ENCODE results near the gene XPC. TPM values are rescaled to one million over a fixed set of nuclear protein-coding genes. Genes with fewer than 3 reads are reported as not detected.
"Not testable (repeated sequence)": the region's sequence is repeated elsewhere in the genome, so short reads cannot be mapped to it uniquely, and the experiment has no call there.

Gene XPC
- 31.8 TPM for total RNA-seq
- long read RNA-seq, transcript XPC-201 (16 exons, 3,832 nt): major isoform, 19 of 72 reads
- long read RNA-seq, partial matches to known transcripts: 37 of 72 reads
- long read RNA-seq, other reads (novel, unspliced or antisense): 16 of 72 reads

- peak; percentile 97 for DNase-seq
- H3K36me3 ChIP-seq: peaks cover 22% of the 10 kb centered on the region
- peak within 1 kb of the TSS; percentile 87 for H3K4me3 ChIP-seq
- TF ChIP-seq CTCF (IDR thresholded peaks at IDR 0.05): no peak
- H3K27ac ChIP-seq: peak within 1 kb of the TSS; percentile 99
- intact Hi-C loops (cut with DNase I): no loop called here
- peak; percentile 100 for ATAC-seq
- H3K9me3 ChIP-seq: no peaks in the 10 kb centered on the region
- peaks cover 48% of the 10 kb centered on the region for H3K4me1 ChIP-seq
- no peaks in the 10 kb centered on the region for H3K27me3 ChIP-seq (ENCODE audit: low read depth)
Measured at GRCh38 chr3:14178247-14179113, at the start of gene XPC, which contains the start of gene LSM3. Gene XPC (minus strand): TSS chr3:14178601. CDS start chr3:14178568, 33 bp downstream. Gene LSM3 (plus strand): TSS chr3:14178817. CDS start chr3:14178861, 44 bp downstream.

- no peaks in the 10 kb centered on the region for H3K27me3 ChIP-seq (ENCODE audit: low read depth)
- TF ChIP-seq CTCF (IDR thresholded peaks at IDR 0.05): no peak
- DNase-seq: no peak
- no peaks in the 10 kb centered on the region for H3K9me3 ChIP-seq
- H3K27ac ChIP-seq: no peak overlapping the region
- H3K4me1 ChIP-seq: peaks cover 35% of the 10 kb centered on the region
- peak in 1 of 2 donors; percentile 17 for ATAC-seq
- intact Hi-C loops (cut with DNase I): no loop called here
- H3K4me3 ChIP-seq: no peak overlapping the region
- no peaks in the 10 kb centered on the region for H3K36me3 ChIP-seq
Measured at GRCh38 chr3:14227856-14228255, 49.5 kb upstream of the XPC start.

DNA sequence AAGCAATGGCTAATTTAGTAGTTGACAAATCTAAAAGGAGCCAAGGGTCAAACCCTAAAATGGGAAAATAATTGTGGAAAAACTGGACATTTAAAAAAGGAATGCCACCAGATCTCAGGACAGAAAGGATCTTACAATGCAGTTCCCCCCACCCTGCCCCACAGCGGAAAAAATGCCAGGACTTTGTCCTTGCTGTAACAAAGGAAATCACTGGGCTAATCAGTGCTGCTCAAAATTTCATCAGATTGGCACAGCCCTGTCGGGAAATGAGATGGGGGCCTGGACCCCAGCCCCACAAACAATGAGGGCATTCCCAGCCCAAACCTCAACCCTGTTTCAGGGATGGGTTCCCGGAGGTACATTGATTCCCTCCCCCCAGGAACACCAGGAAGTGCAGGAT, 48.0 kb upstream of the XPC start:
- H3K27me3 ChIP-seq (ENCODE audit: low read depth); H3K4me3 ChIP-seq; H3K27ac ChIP-seq; H3K36me3 ChIP-seq; DNase-seq; H3K9me3 ChIP-seq; ATAC-seq; intact Hi-C loops (cut with DNase I): not testable (repeated sequence)
- peaks cover 28% of the 10 kb centered on the region for H3K4me1 ChIP-seq

GRCh38 chr3:14225421-14225820, 47.0 kb upstream of the XPC start:
- intact Hi-C loops (cut with DNase I): no loop called here
- H3K4me3 ChIP-seq: no peak overlapping the region
- ATAC-seq (peak; percentile 47 to 63), DNase-seq (no peak)
- H3K4me1 ChIP-seq: peaks cover 28% of the 10 kb centered on the region
- no peaks in the 10 kb centered on the region for H3K36me3 ChIP-seq
- H3K9me3 ChIP-seq: peaks cover 12% of the 10 kb centered on the region
- no peak for TF ChIP-seq CTCF (IDR thresholded peaks at IDR 0.05)
- no peaks in the 10 kb centered on the region for H3K27me3 ChIP-seq (ENCODE audit: low read depth)
- H3K27ac ChIP-seq: no peak overlapping the region

- Histone ChIP-seq H3K36me3 (no peaks in the 10 kb centered on the region), H3K27ac (no peak overlapping the region), H3K9me3 (peaks cover 12% of the 10 kb centered on the region), H3K4me3 (no peak overlapping the region), H3K4me1 (peaks cover 27% of the 10 kb centered on the region), H3K27me3 (ENCODE audit: low read depth) (no peaks in the 10 kb centered on the region)
- no peak for TF ChIP-seq CTCF (IDR thresholded peaks at IDR 0.05)
- ATAC-seq (no peak), DNase-seq (no peak)
- intact Hi-C loops (cut with DNase I): no loop called here
Measured at GRCh38 chr3:14224895-14225294, 46.5 kb upstream of the XPC start.

DNA sequence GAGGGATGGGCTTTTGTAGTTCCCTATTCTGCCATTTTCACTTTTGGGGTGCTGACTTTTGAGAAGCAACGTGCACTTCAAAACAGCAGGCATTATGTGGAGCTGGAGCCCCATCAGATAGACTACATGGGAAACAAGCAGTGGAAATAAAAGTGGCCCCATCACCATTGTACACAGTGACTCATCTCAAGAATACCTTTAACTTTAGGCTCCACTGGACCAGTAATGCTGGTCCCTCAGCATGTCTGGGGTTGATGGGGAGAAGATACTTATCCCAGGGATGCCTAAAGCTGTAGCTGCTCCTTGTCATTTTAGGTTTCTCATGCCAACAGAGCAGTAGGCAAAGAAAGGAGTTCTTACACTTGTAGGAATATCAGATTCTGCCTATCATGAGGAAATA, 45.2 kb upstream of the XPC start:
- Histone ChIP-seq H3K27ac (no peak overlapping the region), H3K9me3 (peaks cover 12% of the 10 kb centered on the region), H3K36me3 (no peaks in the 10 kb centered on the region), H3K27me3 (ENCODE audit: low read depth) (no peaks in the 10 kb centered on the region), H3K4me3 (no peak overlapping the region), H3K4me1 (peaks cover 14% of the 10 kb centered on the region)
- ATAC-seq (no peak), DNase-seq (no peak)
- TF ChIP-seq CTCF (IDR thresholded peaks at IDR 0.05): no peak
- intact Hi-C loops (cut with DNase I): no loop called here
